K562 (cell line): ENCODE measurements around the gene UQCC2. TPM values are rescaled to one million over a fixed set of nuclear protein-coding genes. Genes with fewer than 3 reads are reported as not detected.

Source experiments
- ATAC-seq: fragments of 200-7000 bp; cut with Tn5 transposase; 3 replicates; pipeline ENCODE4 v1.9.1; 2020; ENCODE audit warnings: moderate library complexity
- BruUV-seq: library from RNA; stranded (reverse); fragments of 400-500 nt; replicated peaks from 2 replicates; lab custom pipeline; 2021; lab: Mats Ljungman, UMichigan
- CTCF ChIA-PET: fragments of 300-600 bp; formaldehyde crosslinking; extraction: SDS; loops from one replicate; lab custom pipeline; 2021; ENCODE audit warnings: low intra/inter-chr PET ratio; lab: Yijun Ruan, JAX
- POLR2A ChIA-PET: fragments of 300-600, 350-650 bp; sonication (Branson Sonifier 250); formaldehyde crosslinking; extraction: SDS; loops from one replicate; lab custom pipeline; 2021; ENCODE audit warnings: antibody characterized with exemption, inconsistent platforms; lab: Yijun Ruan, JAX
- DNase-seq, 4 experiments: peaks; one replicate each; pipeline versions ENCODE4 v3.0.0 to v3.0.0-alpha.2; 2011 to 2018; ENCODE audit warnings: low spot score in 3 of 4, mixed read lengths in 3 of 4; ENCODE audit errors: extremely low read depth in 1 of 4
- FAIRE-seq: peaks from 2 replicates; lab custom pipeline; 2011; peaks lifted over from hg19 to GRCh38; lab: Jason Lieb, UNC
- H2AFZ ChIP-seq: 2 replicates; pipeline ENCODE4 v1.6.0; 2011; ENCODE audit warnings: low read depth, low read length, control low read depth, inconsistent platforms
- H3K27ac ChIP-seq: fragments of 200-600 bp; 3 replicates; pipeline ENCODE4 v1.8.0; 2011; ENCODE audit warnings: low read depth, mild to moderate bottlenecking, control low read depth, inconsistent platforms, low read length, moderate library complexity, mixed read lengths; ENCODE audit errors: extremely low read depth
- H3K27me3 ChIP-seq, 2 experiments: fragments of 300-600 bp in 1 of 2; 2 replicates in 1 of 2; 3 replicates in 1 of 2; pipeline versions ENCODE4 v1.6.0 to v1.8.0; 2011; ENCODE audit warnings: inconsistent platforms in 2 of 2, low read length in 2 of 2, mild to moderate bottlenecking in 1 of 2, mixed read lengths in 1 of 2, moderate library complexity in 1 of 2; ENCODE audit not compliant: control insufficient read depth in 2 of 2, insufficient read depth in 2 of 2
- H3K36me3 ChIP-seq: fragments of 300-600 bp; 3 replicates; pipeline ENCODE4 v1.8.0; 2011; ENCODE audit warnings: mild to moderate bottlenecking, low read length, inconsistent platforms; ENCODE audit not compliant: control insufficient read depth, insufficient read depth
- H3K4me1 ChIP-seq, 2 experiments: fragments of 200-600 bp in 1 of 2; replicated peaks in 1 of 2; 2 replicates in 1 of 2; 3 replicates in 1 of 2; pipeline versions ENCODE4 v1.5.1 to v1.8.0; 2011; ENCODE audit warnings: inconsistent platforms in 2 of 2, low read length in 2 of 2, mild to moderate bottlenecking in 1 of 2, mixed read lengths in 1 of 2, moderate library complexity in 1 of 2; ENCODE audit not compliant: control insufficient read depth in 2 of 2, insufficient read depth in 2 of 2
- H3K4me2 ChIP-seq: 2 replicates; pipeline ENCODE4 v1.6.1; 2011; ENCODE audit warnings: low read length, control low read depth, inconsistent platforms, mixed read lengths; ENCODE audit not compliant: insufficient read depth
- H3K4me3 ChIP-seq: fragments of 200-600 bp; sonication (generic), shearing (Covaris generic); 2 replicates; pipeline ENCODE4 v1.5.1; 2016; ENCODE audit warnings: control low read depth, inconsistent platforms
- H3K79me2 ChIP-seq: fragments of 200-600 bp; 3 replicates; pipeline ENCODE4 v1.8.0; 2011; ENCODE audit warnings: low read length, inconsistent platforms; ENCODE audit not compliant: control insufficient read depth, insufficient read depth
- H3K9ac ChIP-seq, 2 experiments: 2 replicates each; pipeline versions ENCODE4 v1.6.0 to v1.6.1; 2011; ENCODE audit warnings: low read depth in 2 of 2, low read length in 2 of 2, control low read depth in 1 of 2, inconsistent platforms in 1 of 2, mild to moderate bottlenecking in 1 of 2, mixed read lengths in 1 of 2; ENCODE audit not compliant: insufficient read depth in 1 of 2
- H3K9me1 ChIP-seq: one replicate; pipeline ENCODE4 v1.6.0; 2011; ENCODE audit warnings: inconsistent platforms, mild to moderate bottlenecking, low read length, moderate library complexity; ENCODE audit not compliant: control insufficient read depth, insufficient read depth
- H3K9me3 ChIP-seq: replicated peaks from 2 replicates; pipeline ENCODE4 v1.5.1; 2011; ENCODE audit warnings: low read depth, low read length, inconsistent platforms; ENCODE audit not compliant: control insufficient read depth, insufficient read depth
- H4K20me1 ChIP-seq: replicated peaks from 2 replicates; pipeline ENCODE4 v1.6.1; 2011; ENCODE audit warnings: low read length, inconsistent platforms, mixed read lengths; ENCODE audit not compliant: control insufficient read depth, insufficient read depth
- ADNP ChIP-seq: fragments of 200-800 bp; sonication (Bioruptor generic); IDR thresholded peaks from 2 replicates; pipeline ENCODE4 v1.6.1; 2016; ENCODE audit warnings: missing genetic modification characterization, missing compliant biosample characterization
- ARID3B ChIP-seq: fragments of 250-450 bp; sonication (Bioruptor Pico); IDR thresholded peaks from 2 replicates; pipeline ENCODE4 v1.4.0; 2020; ENCODE audit warnings: borderline replicate concordance
- ARID4B ChIP-seq: sonication (generic); formaldehyde crosslinking; IDR thresholded peaks from 2 replicates; pipeline ENCODE4 v1.8.0; 2022; ENCODE audit warnings: mild to moderate bottlenecking, missing genetic modification reagents
- CBX1 ChIP-seq: sonication (generic); IDR thresholded peaks from 2 replicates; pipeline ENCODE4 v1.6.1; 2016; ENCODE audit warnings: antibody characterized with exemption, low read depth, mild to moderate bottlenecking
- ERF ChIP-seq: fragments of 450-650 bp; formaldehyde crosslinking; IDR thresholded peaks from 2 replicates; pipeline ENCODE4 v1.4.0; 2020; ENCODE audit warnings: mild to moderate bottlenecking, mixed read lengths
- JUN ChIP-seq, 2 experiments: sonication (generic) in 1 of 2; formaldehyde crosslinking in 1 of 2; IDR thresholded peaks; 2 replicates each; pipeline versions ENCODE4 v1.6.1 to v1.8.0; 2012 to 2022; ENCODE audit warnings: borderline replicate concordance in 2 of 2, mild to moderate bottlenecking in 2 of 2, improper control_type of control experiment in 1 of 2, low read depth in 1 of 2, low read length in 1 of 2, missing genetic modification reagents in 1 of 2
- POLR3A ChIP-seq: IDR thresholded peaks from 2 replicates; pipeline ENCODE4 v1.6.1; 2011; ENCODE audit warnings: borderline replicate concordance, mild to moderate bottlenecking, moderate library complexity; ENCODE audit not compliant: insufficient read length, insufficient read depth; ENCODE audit errors: extremely low read depth
- SMARCE1 ChIP-seq: fragments of 450-650 bp; IDR thresholded peaks from 2 replicates; pipeline ENCODE4 v1.7.1; 2016; ENCODE audit warnings: mild to moderate bottlenecking
- SRSF7 ChIP-seq: fragments of 200-400 bp; formaldehyde crosslinking; optimal IDR thresholded peaks from 2 replicates; pipeline ENCODE3; 2017; ENCODE audit warnings: mild to moderate bottlenecking, low read depth, low read length
- THRA ChIP-seq: fragments of 450-650 bp; IDR thresholded peaks from 2 replicates; pipeline ENCODE4 v1.6.1; 2017; ENCODE audit warnings: mild to moderate bottlenecking, moderate library complexity
- ZBTB1 ChIP-seq: sonication (generic); formaldehyde crosslinking; IDR thresholded peaks from 2 replicates; pipeline ENCODE4 v1.8.1; 2023; ENCODE audit warnings: missing genetic modification reagents, low read depth, mild to moderate bottlenecking, borderline replicate concordance
- ZNF586 ChIP-seq: fragments of 450-650 bp; formaldehyde crosslinking; conservative IDR thresholded peaks from 2 replicates; pipeline ENCODE4 v1.4.0; 2020; ENCODE audit warnings: mild to moderate bottlenecking, moderate library complexity
- ZNF766 ChIP-seq: fragments of 200-800 bp; sonication (Bioruptor generic); conservative IDR thresholded peaks from 2 replicates; pipeline ENCODE4 v1.6.1; 2016; ENCODE audit warnings: missing genetic modification characterization, missing compliant biosample characterization
- WGBS: fragments of 100-300 bp; shearing (Covaris generic); methylation state at CpG from one replicate; pipeline ENCODE4 v1.1.6; 2016; ENCODE audit warnings: low coverage, mixed read lengths; ENCODE audit not compliant: insufficient coverage; ENCODE audit errors: missing lambda C conversion rate; 5-methylcytosine and 5-hydroxymethylcytosine counted together
- in situ Hi-C: fragments of 300-500 bp; cut with MboI; formaldehyde crosslinking; loops from 4 replicates; pipeline ENCODE4 v1.15.0; 2018; ENCODE audit warnings: inconsistent platforms, mixed read lengths
- intact Hi-C: fragments of 100-400 bp; cut with micrococcal nuclease; formaldehyde crosslinking; loops from 2 replicates; pipeline ENCODE4 v1.14.2; 2022
- polyA plus RNA-seq, 8 experiments: library from polyadenylated mRNA; depleted of rRNA in 4 of 8; stranded (reverse) in 5 of 8; unstranded in 3 of 8; fragments of >200 nt; fragmentation: Nextera tagmentation in 2 of 8; fragmentation: Illumina TruSeq in 1 of 8; extraction: Ambion mirVana in 2 of 8; extraction: Trizol in 1 of 8; gene quantifications; 2 replicates each; pipeline versions ENCODE4 v1.2.1 to v1.2.3, GENCODE V29; 2011 to 2014; ENCODE audit warnings: inconsistent platforms in 1 of 8, missing spikeins in 1 of 8
- total RNA-seq, 7 experiments: library from RNA; depleted of rRNA in 6 of 7; stranded (reverse); fragments of >200 nt in 6 of 7; fragmentation: Illumina TruSeq in 2 of 7; extraction: Trizol in 2 of 7; gene quantifications; 2 replicates each; pipeline versions ENCODE4 v1.2.1 to v1.2.3, GENCODE V29; 2011 to 2021; ENCODE audit warnings: low replicate concordance in 1 of 7
- TF ChIP-seq, protein P1 (sequence below): fragments of 450-650 bp; IDR thresholded peaks from 2 replicates; pipeline ENCODE4 v1.6.1; 2016; ENCODE audit warnings: missing biosample characterization, missing genetic modification characterization

Gene UQCC2
- total and polyA plus RNA-seq, 9 of the 15 experiments (the other 6 are each of a cell fraction or from before 2014, with no cell fraction given): 58.5 to 927 (median 158) TPM

GRCh38 chr6:33740204-33740608 lies 28.7 kb upstream of the UQCC2 start:
- POLR2A ChIA-PET: no interaction called here
- no TSS peak for BruUV-seq
- Histone ChIP-seq H3K79me2 (no peaks in the 10 kb centered on the region), H3K4me2 (no peak overlapping the region), H3K27me3 (peaks cover 22 to 61% of the 10 kb centered on the region in 2 experiments; a peak in 4 of 5 replicates), H2AFZ (no peak overlapping the region), H3K9me3 (no peaks in the 10 kb centered on the region), H3K36me3 (no peaks in the 10 kb centered on the region), H3K9ac (no peak overlapping the region), H4K20me1 (peaks cover 5% of the 10 kb centered on the region), H3K4me1 (peaks cover 9% of the 10 kb centered on the region in 2 experiments; a peak in 2 of 5 replicates), H3K4me3 (no peak overlapping the region), H3K9me1 (peaks cover 2% of the 10 kb centered on the region), H3K27ac (no peak overlapping the region)
- peak; percentile 78 for ATAC-seq
- WGBS: 8% methylated on average over 6 of the region's 6 CpGs
- in situ Hi-C loops: no loop called here
- DNase-seq: no peak
- CTCF ChIA-PET: no interaction called here
- intact Hi-C loops: no loop called here
- FAIRE-seq: no peak
- TF ChIP-seq, protein P1, sequence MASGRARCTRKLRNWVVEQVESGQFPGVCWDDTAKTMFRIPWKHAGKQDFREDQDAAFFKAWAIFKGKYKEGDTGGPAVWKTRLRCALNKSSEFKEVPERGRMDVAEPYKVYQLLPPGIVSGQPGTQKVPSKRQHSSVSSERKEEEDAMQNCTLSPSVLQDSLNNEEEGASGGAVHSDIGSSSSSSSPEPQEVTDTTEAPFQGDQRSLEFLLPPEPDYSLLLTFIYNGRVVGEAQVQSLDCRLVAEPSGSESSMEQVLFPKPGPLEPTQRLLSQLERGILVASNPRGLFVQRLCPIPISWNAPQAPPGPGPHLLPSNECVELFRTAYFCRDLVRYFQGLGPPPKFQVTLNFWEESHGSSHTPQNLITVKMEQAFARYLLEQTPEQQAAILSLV (tag): no peak
- TF ChIP-seq CBX1: no peak
- 0 out of 2 replicates have a peak, but pooled peaks have one; percentile 48 for TF ChIP-seq ZNF766 (CRISPR knock-in tag)
- TF ChIP-seq ARID4B: no peak
- no peak for TF ChIP-seq SRSF7
- TF ChIP-seq ADNP (tag): no peak
- no peak for TF ChIP-seq POLR3A
- no peak for TF ChIP-seq ZNF586 (CRISPR knock-in tag)
- TF ChIP-seq ERF (CRISPR knock-in tag): no peak
- TF ChIP-seq ZBTB1 (CRISPR knock-in tag): no peak
- no peak for TF ChIP-seq SMARCE1
- TF ChIP-seq ARID3B (CRISPR knock-in tag): no peak
- TF ChIP-seq THRA: no peak
- 0 out of 2 replicates have a peak, but pooled peaks have one; percentile 38 for TF ChIP-seq JUN (IDR thresholded peaks at IDR 0.05; ENCODE audit: borderline replicate concordance, low read depth, low read length)
- no peak; the same call in 1 of the 2 replicates for TF ChIP-seq JUN (CRISPR knock-in tag; IDR thresholded peaks at IDR 0.05; ENCODE audit: borderline replicate concordance)
